HuH-7.5 (cell line): ENCODE results near the gene SP100.
"Not testable (repeated sequence)": the region's sequence is repeated elsewhere in the genome, so short reads cannot be mapped to it uniquely, and the experiment has no call there.

Experiments used
- DNase-seq: peaks from one replicate; pipeline ENCODE4 v3.0.0; 2011; ENCODE audit warnings: low spot score

Gene SP100

GRCh38 chr2:230459216-230459615 is 43.2 kb downstream of the SP100 start:
- DNase-seq = no peak

GRCh38 chr2:230471074-230471473 is 55.1 kb downstream of the SP100 start:
- DNase-seq = no peak

GRCh38 chr2:230472621-230473018 is 56.6 kb downstream of the SP100 start:
- DNase-seq = no peak

- DNase-seq = no peak
These were observed 57.4 kb downstream of the SP100 start for GRCh38 chr2:230473378-230473777.

- DNase-seq = no peak
These were observed 59.1 kb downstream of the SP100 start for GRCh38 chr2:230475143-230475542.

- no peak for DNase-seq
These were observed 69.9 kb downstream of the SP100 start for GRCh38 chr2:230485801-230486341.

- DNase-seq = not testable (repeated sequence)
These were observed 75.2 kb downstream of the SP100 start for GRCh38 chr2:230491219-230491618.

GRCh38 chr2:230492107-230492506 is 76.1 kb downstream of the SP100 start:
- no peak for DNase-seq

- DNase-seq = no peak
These were observed 79.0 kb downstream of the SP100 start for GRCh38 chr2:230494980-230495379.

GRCh38 chr2:230496891-230497290 is 80.9 kb downstream of the SP100 start:
- DNase-seq = no peak

- DNase-seq = no peak
These were observed 82.6 kb downstream of the SP100 start for GRCh38 chr2:230498506-230499107.

GRCh38 chr2:230502593-230502992 is 86.6 kb downstream of the SP100 start:
- no peak for DNase-seq

- DNase-seq = no peak
These were observed 87.8 kb downstream of the SP100 start for GRCh38 chr2:230503798-230504197.

- DNase-seq = no peak
These were observed 89.2 kb downstream of the SP100 start for GRCh38 chr2:230505162-230505561.

- DNase-seq = no peak
These were observed 97.2 kb downstream of the SP100 start for GRCh38 chr2:230512955-230513748.

- DNase-seq = no peak
These were observed 104.3 kb downstream of the SP100 start for GRCh38 chr2:230520061-230520874.

GRCh38 chr2:230520875-230521155 is 104.8 kb downstream of the SP100 start:
- no peak for DNase-seq

- no peak for DNase-seq
These were observed 105.4 kb downstream of the SP100 start for GRCh38 chr2:230521386-230521785.

- no peak for DNase-seq
These were observed 109.7 kb downstream of the SP100 start for GRCh38 chr2:230525682-230526081.

- DNase-seq = no peak
These were observed 121.6 kb downstream of the SP100 start for GRCh38 chr2:230537531-230537976.

- no peak for DNase-seq
These were observed 124.3 kb downstream of the SP100 start for GRCh38 chr2:230540332-230540731.

- no peak for DNase-seq
These were observed 126.0 kb downstream of the SP100 start for GRCh38 chr2:230541934-230542380.

GRCh38 chr2:230542751-230543150 is 126.8 kb downstream of the SP100 start:
- DNase-seq = no peak
